Activated naive CD8-positive, alpha-beta T cell treated with anti-CD3 and anti-CD28 coated beads for 36 hours (primary cell): Measurements from ENCODE around the gene CTNNA2. TPM values are rescaled to one million over a fixed set of nuclear protein-coding genes. Genes with fewer than 3 reads are reported as not detected.

Experiments
- DNase-seq: peaks from one replicate; pipeline ENCODE4 v3.0.0; 2021
- H3K27ac Mint-ChIP-seq: one replicate; pipeline ENCODE4 v1.8.0; 2022; ENCODE audit warnings: mild to moderate bottlenecking, moderate library complexity, mixed read lengths
- H3K27me3 Mint-ChIP-seq: one replicate; pipeline ENCODE4 v1.8.0; 2022; ENCODE audit warnings: mild to moderate bottlenecking, mixed read lengths
- H3K36me3 Mint-ChIP-seq: one replicate; pipeline ENCODE4 v1.8.0; 2021; ENCODE audit warnings: mild to moderate bottlenecking, mixed read lengths
- H3K4me1 Mint-ChIP-seq: one replicate; pipeline ENCODE4 v1.8.0; 2021; ENCODE audit warnings: mixed read lengths
- H3K4me3 Mint-ChIP-seq: one replicate; pipeline ENCODE4 v1.8.0; 2022; ENCODE audit warnings: mild to moderate bottlenecking, moderate library complexity, mixed read lengths
- H3K9me3 Mint-ChIP-seq: one replicate; pipeline ENCODE4 v1.8.0; 2022; ENCODE audit warnings: mixed read lengths
- total RNA-seq, 2 experiments: library from RNA; stranded (reverse); gene quantifications; one replicate each; pipeline ENCODE4 v1.2.3, GENCODE V29; 2021

Gene CTNNA2
- total RNA-seq, 2 experiments from 2014 or later, result not detected

- Mint-ChIP-seq H3K4me1 (no peaks in the 10 kb centered on the region), H3K4me3 (no peak overlapping the region), H3K9me3 (peaks cover 1% of the 10 kb centered on the region)
These were observed 258.6 kb downstream of the CTNNA2 start for GRCh38 chr2:79771493-79771892.

GRCh38 chr2:79774016-79774415 is 261.2 kb downstream of the CTNNA2 start:
- Mint-ChIP-seq H3K9me3 (no peaks in the 10 kb centered on the region), H3K4me1 (no peaks in the 10 kb centered on the region), H3K36me3 (no peaks in the 10 kb centered on the region), H3K27me3 (no peaks in the 10 kb centered on the region), H3K27ac (no peak overlapping the region), H3K4me3 (no peak overlapping the region)
- DNase-seq, result no peak

More at GRCh38 chr2:79771493-79771892, 258.6 kb downstream of the CTNNA2 start:
- no peaks in the 10 kb centered on the region for H3K36me3 Mint-ChIP-seq
- H3K27ac Mint-ChIP-seq, result no peak overlapping the region
- no peak for DNase-seq
- no peaks in the 10 kb centered on the region for H3K27me3 Mint-ChIP-seq

GRCh38 chr2:79776461-79776860 is 263.6 kb downstream of the CTNNA2 start:
- Mint-ChIP-seq H3K36me3 (no peaks in the 10 kb centered on the region), H3K4me3 (no peak overlapping the region), H3K27ac (no peak overlapping the region), H3K27me3 (no peaks in the 10 kb centered on the region), H3K4me1 (no peaks in the 10 kb centered on the region), H3K9me3 (no peaks in the 10 kb centered on the region)
- DNase-seq, result no peak

GRCh38 chr2:79780781-79781180 is 267.9 kb downstream of the CTNNA2 start:
- H3K4me3 Mint-ChIP-seq, result no peak overlapping the region
- no peak overlapping the region for H3K27ac Mint-ChIP-seq
- DNase-seq, result no peak
- H3K4me1 Mint-ChIP-seq, result no peaks in the 10 kb centered on the region
- H3K36me3 Mint-ChIP-seq, result no peaks in the 10 kb centered on the region
- H3K9me3 Mint-ChIP-seq, result peaks cover 1% of the 10 kb centered on the region
- no peaks in the 10 kb centered on the region for H3K27me3 Mint-ChIP-seq

- Mint-ChIP-seq H3K36me3 (no peaks in the 10 kb centered on the region), H3K9me3 (peaks cover 2% of the 10 kb centered on the region), H3K27me3 (no peaks in the 10 kb centered on the region), H3K4me3 (no peak overlapping the region), H3K4me1 (no peaks in the 10 kb centered on the region), H3K27ac (no peak overlapping the region)
- no peak for DNase-seq
These were observed 270.0 kb downstream of the CTNNA2 start for GRCh38 chr2:79782576-79783452.

GRCh38 chr2:79788952-79789651 is 276.3 kb downstream of the CTNNA2 start:
- no peak overlapping the region for H3K4me3 Mint-ChIP-seq
- no peak overlapping the region for H3K27ac Mint-ChIP-seq
- no peaks in the 10 kb centered on the region for H3K36me3 Mint-ChIP-seq
- no peaks in the 10 kb centered on the region for H3K4me1 Mint-ChIP-seq
- H3K27me3 Mint-ChIP-seq, result no peaks in the 10 kb centered on the region
- DNase-seq, result no peak
- H3K9me3 Mint-ChIP-seq, result peaks cover 1% of the 10 kb centered on the region

- no peak overlapping the region for H3K27ac Mint-ChIP-seq
- H3K4me3 Mint-ChIP-seq, result no peak overlapping the region
- no peaks in the 10 kb centered on the region for H3K36me3 Mint-ChIP-seq
- no peaks in the 10 kb centered on the region for H3K4me1 Mint-ChIP-seq
- no peak for DNase-seq
- H3K9me3 Mint-ChIP-seq, result peaks cover 1% of the 10 kb centered on the region
- no peaks in the 10 kb centered on the region for H3K27me3 Mint-ChIP-seq
These were observed 277.0 kb downstream of the CTNNA2 start for GRCh38 chr2:79789811-79790210.

- no peaks in the 10 kb centered on the region for H3K9me3 Mint-ChIP-seq
- H3K4me1 Mint-ChIP-seq, result no peaks in the 10 kb centered on the region
- DNase-seq, result no peak
- no peaks in the 10 kb centered on the region for H3K27me3 Mint-ChIP-seq
- no peak overlapping the region for H3K4me3 Mint-ChIP-seq
- no peaks in the 10 kb centered on the region for H3K36me3 Mint-ChIP-seq
- H3K27ac Mint-ChIP-seq, result no peak overlapping the region
These were observed 279.2 kb downstream of the CTNNA2 start for GRCh38 chr2:79792090-79792489.

GRCh38 chr2:79793006-79793405 is 280.2 kb downstream of the CTNNA2 start:
- Mint-ChIP-seq H3K27me3 (no peaks in the 10 kb centered on the region), H3K27ac (no peak overlapping the region), H3K36me3 (no peaks in the 10 kb centered on the region), H3K9me3 (no peaks in the 10 kb centered on the region), H3K4me3 (no peak overlapping the region), H3K4me1 (no peaks in the 10 kb centered on the region)
- no peak for DNase-seq

GRCh38 chr2:79796641-79797040 is 283.8 kb downstream of the CTNNA2 start:
- Mint-ChIP-seq H3K9me3 (no peaks in the 10 kb centered on the region), H3K36me3 (no peaks in the 10 kb centered on the region), H3K27me3 (no peaks in the 10 kb centered on the region), H3K27ac (no peak overlapping the region), H3K4me3 (no peak overlapping the region), H3K4me1 (no peaks in the 10 kb centered on the region)
- DNase-seq, result no peak

- Mint-ChIP-seq H3K9me3 (peaks cover 1% of the 10 kb centered on the region), H3K36me3 (no peaks in the 10 kb centered on the region), H3K4me1 (no peaks in the 10 kb centered on the region), H3K27me3 (no peaks in the 10 kb centered on the region), H3K27ac (no peak overlapping the region), H3K4me3 (no peak overlapping the region)
- no peak for DNase-seq
These were observed 285.9 kb downstream of the CTNNA2 start for GRCh38 chr2:79798776-79799175.

- Mint-ChIP-seq H3K27ac (no peak overlapping the region), H3K27me3 (no peaks in the 10 kb centered on the region), H3K9me3 (peaks cover 1% of the 10 kb centered on the region), H3K36me3 (no peaks in the 10 kb centered on the region), H3K4me3 (no peak overlapping the region), H3K4me1 (no peaks in the 10 kb centered on the region)
- no peak for DNase-seq
These were observed 286.9 kb downstream of the CTNNA2 start for GRCh38 chr2:79799729-79800128.

GRCh38 chr2:79801082-79801481 is 288.2 kb downstream of the CTNNA2 start:
- no peak overlapping the region for H3K4me3 Mint-ChIP-seq
- H3K27ac Mint-ChIP-seq, result no peak overlapping the region
- H3K36me3 Mint-ChIP-seq, result no peaks in the 10 kb centered on the region
- peaks cover 1% of the 10 kb centered on the region for H3K9me3 Mint-ChIP-seq
- H3K27me3 Mint-ChIP-seq, result no peaks in the 10 kb centered on the region
- DNase-seq, result no peak
- H3K4me1 Mint-ChIP-seq, result no peaks in the 10 kb centered on the region

- H3K4me1 Mint-ChIP-seq, result no peaks in the 10 kb centered on the region
- H3K36me3 Mint-ChIP-seq, result no peaks in the 10 kb centered on the region
- no peak overlapping the region for H3K27ac Mint-ChIP-seq
- peaks cover 5% of the 10 kb centered on the region for H3K9me3 Mint-ChIP-seq
- H3K4me3 Mint-ChIP-seq, result no peak overlapping the region
- DNase-seq, result no peak
- H3K27me3 Mint-ChIP-seq, result no peaks in the 10 kb centered on the region
These were observed 304.4 kb downstream of the CTNNA2 start for GRCh38 chr2:79817288-79817687.

GRCh38 chr2:79820281-79820680 is 307.4 kb downstream of the CTNNA2 start:
- no peak overlapping the region for H3K4me3 Mint-ChIP-seq
- no peak overlapping the region for H3K27ac Mint-ChIP-seq
- H3K27me3 Mint-ChIP-seq, result no peaks in the 10 kb centered on the region

GRCh38 chr2:79822136-79822535 is 309.3 kb downstream of the CTNNA2 start:
- no peak overlapping the region for H3K27ac Mint-ChIP-seq
- H3K27me3 Mint-ChIP-seq, result no peaks in the 10 kb centered on the region
- H3K4me1 Mint-ChIP-seq, result no peaks in the 10 kb centered on the region
- peaks cover 7% of the 10 kb centered on the region for H3K9me3 Mint-ChIP-seq
- no peaks in the 10 kb centered on the region for H3K36me3 Mint-ChIP-seq
- H3K4me3 Mint-ChIP-seq, result no peak overlapping the region
- DNase-seq, result no peak

More at GRCh38 chr2:79820281-79820680, 307.4 kb downstream of the CTNNA2 start:
- DNase-seq, result no peak
- Mint-ChIP-seq H3K36me3 (no peaks in the 10 kb centered on the region), H3K9me3 (peaks cover 6% of the 10 kb centered on the region), H3K4me1 (no peaks in the 10 kb centered on the region)
